ENCODE results near the gene LIMCH1. TPM values are rescaled to one million over a fixed set of nuclear protein-coding genes. Genes with fewer than 3 reads are reported as not detected.

The LIMCH1 gene
- total RNA-seq, 4 donors from 2014 or later = 8.5 to 32.6 (median 27.0) TPM

DNA sequence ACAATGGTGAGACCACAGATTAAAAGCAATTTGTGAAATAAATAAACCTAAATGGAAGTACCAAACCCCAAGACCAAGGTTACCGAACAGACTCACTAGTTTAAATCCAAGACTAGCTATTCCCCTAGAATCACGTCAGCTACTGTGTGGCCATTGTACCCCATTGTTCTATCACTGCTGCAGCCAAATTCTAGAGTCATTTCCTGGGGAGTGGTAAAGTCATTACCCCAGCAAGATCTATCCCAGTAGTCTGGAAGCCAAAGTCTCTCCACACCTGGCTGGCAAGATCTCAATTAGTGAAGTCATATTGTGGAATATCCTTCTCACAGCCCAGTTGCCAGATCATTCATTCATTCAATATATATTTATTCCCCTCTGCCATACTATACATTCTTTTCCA is 143.1 kb downstream of the LIMCH1 start:
- peaks cover 39% of the 10 kb centered on the region for H3K36me3 ChIP-seq

GRCh38 chr4:41683326-41683725 is 145.4 kb downstream of the LIMCH1 start:
- DNase-seq (ENCODE audit: low spot score in 2 of 2) = no peak
- Histone ChIP-seq H3K27me3 (no peaks in the 10 kb centered on the region), H3K4me3 (no peak overlapping the region), H3K4me1 (no peaks in the 10 kb centered on the region), H3K36me3 (peaks cover 52% of the 10 kb centered on the region), H3K27ac (no peak overlapping the region), H3K9me3 (no peaks in the 10 kb centered on the region)
- TF ChIP-seq POLR2A (IDR thresholded peaks at IDR 0.05) (no peak), POLR2AphosphoS5 (IDR thresholded peaks at IDR 0.05) (no peak), EP300 (IDR thresholded peaks at IDR 0.05) (no peak), CTCF (IDR thresholded peaks at IDR 0.05) (no peak)

More for the DNA sequence above, 143.1 kb downstream of the LIMCH1 start:
- Histone ChIP-seq H3K27me3 (no peaks in the 10 kb centered on the region), H3K4me1 (no peaks in the 10 kb centered on the region), H3K27ac (no peak overlapping the region), H3K9me3 (no peaks in the 10 kb centered on the region), H3K4me3 (no peak overlapping the region)
- no peak for DNase-seq (ENCODE audit: low spot score in 2 of 2)
- no peak for TF ChIP-seq CTCF (IDR thresholded peaks at IDR 0.05)
- no peak for TF ChIP-seq POLR2A (IDR thresholded peaks at IDR 0.05)
- WGBS = 95% methylated on average over 2 of the region's 2 CpGs

- Histone ChIP-seq H3K9me3 (no peaks in the 10 kb centered on the region), H3K27ac (no peak overlapping the region), H3K4me1 (no peaks in the 10 kb centered on the region), H3K27me3 (no peaks in the 10 kb centered on the region), H3K4me3 (no peak overlapping the region), H3K36me3 (peaks cover 63% of the 10 kb centered on the region)
- no peak for DNase-seq (ENCODE audit: low spot score in 2 of 2)
- 86% methylated on average over 8 of the region's 8 CpGs for WGBS
- TF ChIP-seq POLR2AphosphoS5 (IDR thresholded peaks at IDR 0.05) (no peak), POLR2A (IDR thresholded peaks at IDR 0.05) (no peak), CTCF (IDR thresholded peaks at IDR 0.05) (no peak), EP300 (IDR thresholded peaks at IDR 0.05) (no peak)
Observed at GRCh38 chr4:41686893-41687292, 148.9 kb downstream of the LIMCH1 start.

DNA sequence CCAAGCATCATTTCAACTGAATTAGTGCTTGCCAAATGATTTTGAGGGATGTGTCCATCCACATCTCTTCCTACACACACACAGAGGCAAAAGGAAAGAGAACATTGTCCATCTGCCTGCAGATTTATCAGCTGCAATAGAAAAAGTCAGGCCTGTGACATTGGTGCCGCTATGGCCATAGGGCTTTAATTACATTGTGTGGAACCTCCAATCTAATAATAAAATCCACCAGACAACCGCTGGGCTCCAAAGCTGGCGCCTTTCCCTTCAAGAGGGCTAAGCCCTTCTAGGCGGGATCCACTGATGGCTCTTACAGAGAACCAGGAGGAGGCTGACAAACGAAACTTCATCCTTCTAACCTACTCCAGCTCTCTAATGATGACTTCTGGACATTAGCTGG is 150.0 kb downstream of the LIMCH1 start:
- TF ChIP-seq POLR2AphosphoS5 (IDR thresholded peaks at IDR 0.05) = no peak
- TF ChIP-seq EP300 (IDR thresholded peaks at IDR 0.05) = no peak
- no peak for TF ChIP-seq CTCF (IDR thresholded peaks at IDR 0.05)
- TF ChIP-seq POLR2A (IDR thresholded peaks at IDR 0.05) = no peak
- WGBS = 89% methylated on average over 5 of the region's 5 CpGs
- DNase-seq (ENCODE audit: low spot score in 2 of 2) = no peak
- Histone ChIP-seq H3K36me3 (peaks cover 54% of the 10 kb centered on the region), H3K4me3 (no peak overlapping the region), H3K9me3 (no peaks in the 10 kb centered on the region), H3K4me1 (no peaks in the 10 kb centered on the region), H3K27me3 (no peaks in the 10 kb centered on the region), H3K27ac (no peak overlapping the region)

DNA sequence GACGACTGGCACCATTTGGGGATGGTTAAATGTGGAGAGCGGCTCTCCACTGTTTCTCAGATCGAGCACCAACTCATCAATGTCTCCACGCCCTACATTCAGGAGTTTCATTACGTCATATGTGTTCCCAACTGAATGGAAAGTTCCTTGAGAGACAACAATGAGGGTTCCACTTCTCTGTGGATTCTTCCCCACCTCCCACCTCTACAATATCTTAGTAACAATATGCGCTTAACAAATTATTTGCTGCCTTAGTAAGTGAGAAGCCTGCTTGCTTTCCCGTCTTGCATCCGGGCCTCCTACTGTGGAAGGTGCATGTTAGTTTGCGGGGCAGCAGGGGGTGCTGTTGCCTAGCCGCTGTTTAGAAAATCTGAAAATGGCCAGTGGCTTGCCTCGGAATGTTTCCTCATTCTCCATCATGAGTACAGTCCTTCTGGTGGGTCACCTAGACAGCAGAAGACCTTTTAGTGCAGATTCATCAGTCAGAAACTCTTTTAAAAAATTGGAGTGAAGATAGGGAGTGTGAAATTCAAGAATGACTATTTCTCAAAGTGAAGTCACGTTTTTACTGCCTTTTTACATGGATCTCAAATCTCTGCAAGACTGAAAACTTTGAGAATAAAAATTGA is 154.9 kb downstream of the LIMCH1 start:
- no peak overlapping the region for H3K4me3 ChIP-seq
- no peak for DNase-seq (ENCODE audit: low spot score in 2 of 2)
- 44% methylated on average over 12 of the region's 12 CpGs for WGBS
- H3K36me3 ChIP-seq = peaks cover 28% of the 10 kb centered on the region
- H3K4me1 ChIP-seq = no peaks in the 10 kb centered on the region
- H3K9me3 ChIP-seq = no peaks in the 10 kb centered on the region
- no peak overlapping the region for H3K27ac ChIP-seq
- no peaks in the 10 kb centered on the region for H3K27me3 ChIP-seq
- TF ChIP-seq CTCF (IDR thresholded peaks at IDR 0.05) (peak; percentile 43 to 77), POLR2A (IDR thresholded peaks at IDR 0.05) (no peak), EP300 (IDR thresholded peaks at IDR 0.05) (no peak)

Data from suprapubic skin (tissue), 4 donors.